Fibroblast of lung (primary cell): ENCODE measurements around the gene COL28A1.

Experiments
- CTCF ChIP-seq, 2 donors: IDR thresholded peaks in 1 of 2; conservative IDR thresholded peaks in 1 of 2; 1 replicate in 1 of 2; 2 replicates in 1 of 2; pipeline ENCODE4 v1.5.1; 2011 to 2012; ENCODE audit warnings: low read length in 2 of 2, control low read depth in 1 of 2, inconsistent platforms in 1 of 2, low read depth in 1 of 2, mild to moderate bottlenecking in 1 of 2
- EZH2 ChIP-seq: IDR thresholded peaks from 2 replicates; pipeline ENCODE4 v1.5.1; 2012; ENCODE audit warnings: low read length, control low read depth, mild to moderate bottlenecking; ENCODE audit errors: missing control alignments

GRCh38 chr7:7519056-7519455 lies 16.6 kb downstream of the COL28A1 start:
- TF ChIP-seq CTCF (conservative IDR thresholded peaks at IDR 0.05 in 1 of 2, IDR thresholded peaks at IDR 0.05 in 1 of 2; ENCODE audit: low read depth in 1 of 2, low read length in 2 of 2) (no peak), EZH2 (no peak)
